Stomach (tissue), 9 donors: ENCODE results near the gene NRG3. TPM values are rescaled to one million over a fixed set of nuclear protein-coding genes. Genes with fewer than 3 reads are reported as not detected.

Experiments
- DNase-seq, 2 donors: peaks; one replicate each; pipeline versions ENCODE4 v3.0.0 to v3.0.0-alpha.2; 2013 to 2019
- H3K27ac ChIP-seq, 5 donors: fragments of 200-600 bp in 4 of 5; sonication (generic) in 4 of 5; one replicate each; pipeline ENCODE4 v1.5.1; 2013 to 2019; ENCODE audit warnings: mild to moderate bottlenecking in 1 of 5, moderate library complexity in 1 of 5
- H3K27me3 ChIP-seq, 3 donors: fragments of 200-600 bp; sonication (generic); one replicate each; pipeline ENCODE4 v1.5.1; 2017 to 2019; ENCODE audit warnings: mixed run types in 1 of 3
- H3K36me3 ChIP-seq, 4 donors: fragments of 200-600 bp; sonication (generic); 1 replicate in 3 of 4; 2 replicates in 1 of 4; pipeline ENCODE4 v1.5.1; 2016 to 2019
- H3K4me1 ChIP-seq, 4 donors: fragments of 200-600 bp; sonication (generic); one replicate each; pipeline ENCODE4 v1.5.1; 2016 to 2019
- H3K4me3 ChIP-seq, 4 donors: fragments of 200-600 bp; sonication (generic) in 3 of 4; one replicate each; pipeline ENCODE4 v1.5.1; 2016 to 2019; ENCODE audit warnings: mild to moderate bottlenecking in 1 of 4
- H3K9me3 ChIP-seq, 4 donors: fragments of 200-600 bp; sonication (generic); one replicate each; pipeline ENCODE4 v1.5.1; 2016 to 2019
- CTCF ChIP-seq, 7 experiments: fragments of 450-650 bp in 4 of 7; fragments of 200-600 bp in 3 of 7; sonication (generic) in 3 of 7; IDR thresholded peaks; one replicate each; pipeline ENCODE4 v1.5.1; 2016 to 2019; ENCODE audit warnings: antibody characterized with exemption in 7 of 7, control low read depth in 2 of 7, mild to moderate bottlenecking in 1 of 7
- EP300 ChIP-seq: sonication (generic); formaldehyde crosslinking; IDR thresholded peaks from one replicate; pipeline ENCODE4 v1.6.1; 2017; ENCODE audit warnings: antibody characterized with exemption
- POLR2A ChIP-seq, 4 donors: fragments of 450-650 bp; IDR thresholded peaks; one replicate each; pipeline ENCODE4 v1.6.1; 2016; ENCODE audit warnings: antibody characterized with exemption in 4 of 4, control low read depth in 2 of 4, mild to moderate bottlenecking in 1 of 4, moderate library complexity in 1 of 4
- POLR2AphosphoS5 ChIP-seq, 3 donors: sonication (generic); formaldehyde crosslinking; IDR thresholded peaks; one replicate each; pipeline ENCODE4 v1.6.1; 2016; ENCODE audit warnings: antibody characterized with exemption in 3 of 3
- WGBS, 5 donors: extraction: QIAGEN DNeasy Blood & Tissue Kit in 3 of 5; methylation state at CpG; one replicate each; pipeline versions ENCODE4 v1.1.5 to v1.1.7; 2013 to 2018; 5-methylcytosine and 5-hydroxymethylcytosine counted together
- intact Hi-C: fragments of 100-400 bp; cut with DNase I; formaldehyde crosslinking; loops from one replicate; pipeline ENCODE4 v1.15.1; 2023; ENCODE audit warnings: low total_unique reads
- polyA plus RNA-seq, 3 donors: library from polyadenylated mRNA; stranded (reverse); fragments of 200-250 nt; gene quantifications; one replicate each; pipeline ENCODE4 v1.2.3, GENCODE V29; 2013
- total RNA-seq, 5 donors: library from RNA; depleted of rRNA; stranded (reverse); fragments of >200 nt; gene quantifications; one replicate each; pipeline versions ENCODE4 v1.1.0 to v1.2.3, GENCODE V29; 2014 to 2016
- donor health status: healthy with polysubstance abuse.
- donor health status: Bipolar disorder and iron deficiency.
- donor health status: healthy.

NRG3 gene
- total and polyA plus RNA-seq, 8 donors, result 0.08 to 2.5 (median 0.52) TPM; not detected in 4

- no peak overlapping the region for H3K27ac ChIP-seq
- no peak overlapping the region for H3K4me3 ChIP-seq
- 73 to 89% (median 78%) methylated on average over 1 of the region's 1 CpG for WGBS, 5 donors
- no peaks in the 10 kb centered on the region for H3K36me3 ChIP-seq
- H3K4me1 ChIP-seq, result no peaks in the 10 kb centered on the region
- intact Hi-C loops, result no loop called here
- H3K27me3 ChIP-seq, result no peaks in the 10 kb centered on the region
- H3K9me3 ChIP-seq, result no peaks in the 10 kb centered on the region
- DNase-seq, result no peak
- no peak for TF ChIP-seq CTCF (IDR thresholded peaks at IDR 0.05)
Measured at GRCh38 chr10:82515256-82515655, 640.3 kb downstream of the NRG3 start.

DNA sequence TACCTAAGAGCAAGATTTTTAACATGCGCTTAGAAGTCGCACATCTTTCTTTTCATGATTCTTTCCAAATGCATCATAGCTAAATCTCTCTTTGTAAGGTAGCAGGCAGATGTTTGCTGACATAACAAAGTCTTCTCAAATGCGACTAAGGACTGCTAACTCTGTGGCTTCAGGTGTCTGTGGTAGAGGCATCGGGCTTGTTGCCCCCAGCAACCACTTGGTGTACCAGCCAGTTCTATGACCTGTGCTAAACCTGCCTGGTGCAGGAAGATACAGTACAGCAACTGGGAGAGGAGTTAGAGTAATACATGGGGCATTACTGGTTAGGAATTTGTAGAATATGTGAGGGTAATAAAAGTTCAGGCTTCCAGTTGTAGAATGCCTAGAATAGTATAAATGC is 654.1 kb downstream of the NRG3 start:
- no peak overlapping the region for H3K27ac ChIP-seq
- 66 to 80% (median 73%) methylated on average over 4 of the region's 4 CpGs for WGBS, 5 donors
- intact Hi-C loops, result no loop called here
- no peaks in the 10 kb centered on the region for H3K9me3 ChIP-seq
- DNase-seq, result no peak
- no peaks in the 10 kb centered on the region for H3K27me3 ChIP-seq
- H3K4me3 ChIP-seq, result no peak overlapping the region
- TF ChIP-seq POLR2AphosphoS5 (IDR thresholded peaks at IDR 0.05) (no peak), EP300 (no peak), CTCF (IDR thresholded peaks at IDR 0.05) (no peak), POLR2A (IDR thresholded peaks at IDR 0.05) (no peak)
- no peaks in the 10 kb centered on the region for H3K4me1 ChIP-seq
- no peaks in the 10 kb centered on the region for H3K36me3 ChIP-seq

GRCh38 chr10:82535457-82535856 is 660.5 kb downstream of the NRG3 start:
- 74 to 87% (median 83%) methylated on average over 3 of the region's 3 CpGs for WGBS, 5 donors
- intact Hi-C loops, result no loop called here
- Histone ChIP-seq H3K27ac (no peak overlapping the region), H3K36me3 (no peaks in the 10 kb centered on the region), H3K27me3 (no peaks in the 10 kb centered on the region), H3K4me3 (no peak overlapping the region), H3K4me1 (no peaks in the 10 kb centered on the region), H3K9me3 (no peaks in the 10 kb centered on the region)
- TF ChIP-seq EP300, result no peak
- DNase-seq, result peak in 1 of 2 donors; percentile 16

DNA sequence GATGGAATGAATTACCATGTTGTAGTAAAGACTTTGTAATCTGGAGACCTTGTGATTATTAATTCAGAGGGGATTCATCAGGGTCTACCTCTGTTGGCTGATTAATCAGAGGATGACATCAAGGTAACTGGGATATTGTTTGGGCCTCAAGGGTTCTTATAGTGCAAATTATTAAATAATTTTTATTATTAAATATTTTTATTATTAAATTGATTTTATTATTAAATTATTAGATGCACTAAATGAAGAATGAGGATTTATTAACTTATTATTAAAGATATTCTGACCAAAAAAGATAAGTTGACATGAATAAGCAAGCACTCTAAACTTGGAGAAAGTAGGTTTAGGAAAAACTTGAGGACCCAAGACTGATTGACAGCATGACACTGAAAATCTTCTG is 661.7 kb downstream of the NRG3 start:
- no peaks in the 10 kb centered on the region for H3K9me3 ChIP-seq
- no peak for TF ChIP-seq POLR2A (IDR thresholded peaks at IDR 0.05)
- no peak for TF ChIP-seq EP300
- TF ChIP-seq CTCF (IDR thresholded peaks at IDR 0.05), result no peak
- no peak for TF ChIP-seq POLR2AphosphoS5 (IDR thresholded peaks at IDR 0.05)

DNA sequence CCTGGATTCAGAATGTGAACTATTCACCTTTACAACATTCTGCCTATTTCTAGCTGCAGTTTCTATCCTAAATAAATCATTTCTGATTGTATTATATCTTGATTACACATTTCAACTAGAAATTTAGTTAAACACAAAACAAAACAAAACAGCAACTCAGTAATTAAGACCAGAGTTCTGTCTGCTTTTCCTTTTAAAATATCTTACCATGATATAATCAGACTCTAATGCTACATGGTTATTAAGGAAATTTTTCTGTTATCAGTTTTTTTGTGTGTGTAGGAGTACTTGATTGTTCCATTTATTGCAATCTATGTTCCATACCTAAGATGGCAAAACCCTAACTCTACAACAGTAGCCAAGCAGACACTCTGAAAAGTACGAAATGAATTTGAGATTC is 663.3 kb downstream of the NRG3 start:
- WGBS, 5 donors, result 43 to 62% (median 47%) methylated on average over 1 of the region's 1 CpG
- Histone ChIP-seq H3K9me3 (no peaks in the 10 kb centered on the region), H3K27me3 (no peaks in the 10 kb centered on the region), H3K27ac (no peak overlapping the region), H3K4me3 (no peak overlapping the region), H3K36me3 (no peaks in the 10 kb centered on the region), H3K4me1 (no peaks in the 10 kb centered on the region)
- no peak for DNase-seq
- intact Hi-C loops, result no loop called here
- TF ChIP-seq EP300 (no peak), CTCF (IDR thresholded peaks at IDR 0.05) (no peak), POLR2AphosphoS5 (IDR thresholded peaks at IDR 0.05) (no peak), POLR2A (IDR thresholded peaks at IDR 0.05) (no peak)

More for the DNA sequence above, 661.7 kb downstream of the NRG3 start:
- no peak overlapping the region for H3K4me3 ChIP-seq
- intact Hi-C loops, result no loop called here
- DNase-seq, result no peak
- no peaks in the 10 kb centered on the region for H3K27me3 ChIP-seq
- no peaks in the 10 kb centered on the region for H3K36me3 ChIP-seq
- no peaks in the 10 kb centered on the region for H3K4me1 ChIP-seq
- no peak overlapping the region for H3K27ac ChIP-seq
